M059J (cell line): Measurements from ENCODE around the gene IRF4. TPM values are rescaled to one million over a fixed set of nuclear protein-coding genes. Genes with fewer than 3 reads are reported as not detected.

Experiments
- DNase-seq: peaks from one replicate; pipeline ENCODE4 v3.0.0-alpha.2; 2012; ENCODE audit warnings: low read depth
- total RNA-seq: library from RNA; depleted of rRNA; stranded (reverse); fragments of >200 nt; shearing (Covaris generic); gene quantifications from 2 replicates; pipeline ENCODE4 v1.2.3, GENCODE V29; 2014

Gene IRF4
- total RNA-seq, 1 experiment from 2014 or later: 0.02 TPM

DNA sequence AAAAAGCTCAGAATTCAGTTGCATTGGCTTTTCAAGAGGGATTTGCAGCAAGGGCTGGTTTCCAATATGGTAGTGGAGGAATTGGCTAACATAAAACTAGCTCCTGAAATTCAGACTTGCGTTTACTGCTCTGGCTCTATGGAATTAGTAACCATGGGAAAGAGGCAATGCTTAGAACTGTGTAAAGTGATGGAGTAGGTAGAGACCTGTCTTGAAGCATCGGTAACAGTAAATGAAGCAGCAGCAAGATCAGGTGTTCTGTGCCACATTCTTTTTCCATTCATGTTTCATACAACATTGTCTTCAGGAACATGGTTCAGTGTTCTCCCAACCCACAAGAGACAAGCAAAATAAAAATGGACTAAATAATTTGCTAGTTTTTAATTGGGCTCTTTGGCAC is 6.5 kb downstream of the IRF4 start:
- DNase-seq: no peak

DNA sequence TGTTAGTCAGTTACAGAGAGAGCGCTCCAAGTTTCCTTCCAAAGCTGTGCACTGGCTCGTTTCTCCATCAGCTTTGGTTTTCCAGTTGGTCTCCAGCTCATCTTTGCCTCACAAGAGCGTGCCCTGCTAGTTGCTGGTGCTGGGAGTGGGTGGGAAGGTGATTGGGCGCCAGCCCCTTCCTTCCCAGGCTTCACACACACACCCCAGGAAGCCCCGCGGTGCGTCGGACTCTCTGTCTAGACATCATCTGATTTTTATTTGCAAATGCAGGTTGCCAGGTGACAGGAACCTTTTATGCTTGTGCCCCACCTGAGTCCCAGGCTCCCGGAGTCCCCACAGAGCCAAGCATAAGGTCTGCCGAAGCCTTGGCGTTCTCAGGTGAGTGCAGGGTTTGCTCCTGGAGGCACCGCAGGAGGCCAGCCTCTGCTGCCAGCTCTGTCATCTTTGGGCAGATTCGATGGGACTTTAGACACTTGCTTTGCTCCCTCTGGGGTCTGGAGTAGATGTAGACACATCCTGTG is 7.1 kb downstream of the IRF4 start:
- DNase-seq: no peak

GRCh38 chr6:399785-400534 is 8.4 kb downstream of the IRF4 start:
- no peak for DNase-seq

DNA sequence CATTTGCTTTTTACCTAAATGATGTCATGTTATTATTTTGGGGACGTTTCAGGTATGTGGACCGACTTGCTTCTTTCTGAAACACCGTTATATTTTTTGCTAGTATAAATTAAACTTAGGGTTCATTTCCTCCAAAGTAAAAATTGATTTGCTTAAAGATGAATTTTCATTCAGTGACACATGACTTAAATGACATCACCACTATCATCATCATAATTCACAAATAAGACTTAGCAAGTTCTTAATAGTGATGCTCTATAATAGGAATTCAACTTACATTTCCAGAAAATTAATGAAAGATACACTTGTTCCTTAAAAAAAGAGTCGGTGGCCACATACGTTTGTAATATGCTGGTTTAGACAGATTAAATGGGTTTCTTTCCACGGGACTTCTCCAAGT is 9.3 kb downstream of the IRF4 start:
- no peak for DNase-seq

DNA sequence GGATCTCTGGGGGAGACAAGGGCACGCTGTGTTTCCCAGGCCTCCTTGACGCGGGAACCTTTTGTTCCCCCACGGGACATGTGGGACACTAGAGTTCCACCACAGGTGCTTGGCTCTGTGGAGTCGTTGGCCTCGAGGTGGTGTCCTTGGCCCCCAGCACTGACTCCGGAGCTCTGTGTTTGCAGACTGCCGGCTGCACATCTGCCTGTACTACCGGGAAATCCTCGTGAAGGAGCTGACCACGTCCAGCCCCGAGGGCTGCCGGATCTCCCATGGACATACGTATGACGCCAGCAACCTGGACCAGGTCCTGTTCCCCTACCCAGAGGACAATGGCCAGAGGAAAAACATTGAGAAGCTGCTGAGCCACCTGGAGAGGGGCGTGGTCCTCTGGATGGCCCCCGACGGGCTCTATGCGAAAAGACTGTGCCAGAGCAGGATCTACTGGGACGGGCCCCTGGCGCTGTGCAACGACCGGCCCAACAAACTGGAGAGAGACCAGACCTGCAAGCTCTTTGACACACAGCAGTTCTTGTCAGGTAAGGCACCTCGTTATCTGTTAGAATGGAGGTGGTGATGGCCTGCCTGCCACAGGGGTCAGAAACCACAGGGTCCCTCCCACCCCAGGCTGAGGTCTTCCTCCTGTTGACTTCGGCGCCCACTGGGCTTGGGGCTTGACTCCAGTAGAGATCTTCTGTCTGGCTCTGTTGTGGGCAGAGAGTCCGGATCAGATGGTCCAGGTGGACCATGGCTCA is 9.9 kb downstream of the IRF4 start:
- DNase-seq: no peak

- no peak for DNase-seq
These were observed 10.6 kb downstream of the IRF4 start for GRCh38 chr6:401994-402640.

DNA sequence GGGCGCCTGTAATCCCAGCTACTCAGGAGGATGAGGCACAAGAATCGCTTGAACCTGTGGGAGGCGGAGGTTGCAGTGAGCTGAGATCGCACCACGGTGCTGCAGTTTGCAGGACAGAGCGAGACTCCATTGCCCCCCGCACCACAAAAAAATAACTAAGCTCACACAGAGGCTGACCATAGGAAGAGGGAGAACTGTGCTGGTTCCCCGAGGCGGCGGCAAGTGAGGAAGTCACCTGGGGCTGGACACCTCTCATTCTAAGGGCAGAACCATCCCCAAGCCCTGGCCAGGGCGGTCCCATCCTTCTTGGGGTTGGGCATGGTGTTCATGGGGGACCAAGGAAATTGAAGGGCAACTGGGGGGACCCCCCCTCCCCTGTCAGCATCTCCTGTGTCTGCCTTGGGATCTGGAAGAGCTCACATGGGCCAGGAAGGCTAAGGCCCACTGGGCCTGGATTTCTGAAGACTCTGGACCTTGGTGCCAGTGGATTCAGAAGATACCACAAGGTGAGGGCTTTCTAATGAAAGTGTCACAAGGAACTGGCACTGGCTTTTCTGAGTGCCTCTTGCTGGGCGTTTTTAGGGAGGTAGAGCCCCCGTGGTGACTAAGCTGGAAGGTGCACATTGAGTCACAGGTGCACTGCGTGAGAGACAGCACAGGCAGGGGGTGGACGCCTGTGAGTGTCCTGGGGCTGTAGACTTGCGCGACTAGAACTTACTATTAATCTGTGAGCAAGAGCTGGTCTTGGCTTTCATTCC is 11.5 kb downstream of the IRF4 start:
- no peak for DNase-seq

- DNase-seq: no peak
These were observed 12.4 kb downstream of the IRF4 start for GRCh38 chr6:403659-404655.

DNA sequence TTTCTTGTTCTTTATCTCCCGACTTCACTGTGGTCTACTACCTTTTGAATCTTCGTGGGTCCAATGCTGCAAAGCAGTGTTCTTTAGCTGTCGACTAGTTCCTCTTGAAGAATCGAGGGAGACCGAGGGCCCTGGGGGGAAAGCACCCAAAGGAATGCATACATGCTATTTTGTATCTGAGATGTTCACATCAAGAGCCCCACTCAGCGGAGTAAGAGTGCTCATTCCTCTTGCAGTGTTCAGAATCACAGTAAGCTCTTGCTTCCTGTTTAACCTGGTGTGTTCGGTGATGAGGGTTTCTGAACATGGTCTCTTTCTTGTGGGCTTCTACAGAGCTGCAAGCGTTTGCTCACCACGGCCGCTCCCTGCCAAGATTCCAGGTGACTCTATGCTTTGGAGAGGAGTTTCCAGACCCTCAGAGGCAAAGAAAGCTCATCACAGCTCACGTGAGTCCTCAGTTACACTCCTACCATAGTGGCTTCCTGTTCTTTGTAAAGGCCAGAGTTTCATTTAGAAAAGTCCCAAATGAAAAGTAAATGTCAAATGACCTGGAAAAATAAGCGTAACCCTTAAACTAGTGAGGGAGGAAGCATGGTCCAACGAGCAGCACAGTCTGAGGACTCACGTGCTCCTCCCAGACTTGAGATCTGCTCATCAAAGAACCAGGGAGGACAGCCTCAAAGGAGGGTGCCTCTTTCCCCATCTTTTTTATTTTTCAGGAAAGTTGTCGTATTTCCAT is 13.3 kb downstream of the IRF4 start:
- DNase-seq: no peak

DNA sequence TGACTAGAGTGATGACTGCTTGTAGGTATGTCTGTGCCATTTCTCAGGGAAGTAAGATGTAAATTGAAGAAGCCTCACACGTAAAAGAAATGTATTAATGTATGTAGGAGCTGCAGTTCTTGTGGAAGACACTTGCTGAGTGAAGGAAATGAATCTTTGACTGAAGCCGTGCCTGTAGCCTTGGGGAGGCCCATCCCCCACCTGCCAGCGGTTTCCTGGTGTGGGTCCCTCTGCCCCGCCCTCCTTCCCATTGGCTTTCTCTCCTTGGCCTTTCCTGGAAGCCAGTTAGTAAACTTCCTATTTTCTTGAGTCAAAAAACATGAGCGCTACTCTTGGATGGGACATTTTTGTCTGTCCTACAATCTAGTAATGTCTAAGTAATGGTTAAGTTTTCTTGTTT is 16.6 kb downstream of the IRF4 start:
- no peak for DNase-seq

GRCh38 chr6:408599-409102 is 17.1 kb downstream of the IRF4 start:
- DNase-seq: peak; percentile 64

DNA sequence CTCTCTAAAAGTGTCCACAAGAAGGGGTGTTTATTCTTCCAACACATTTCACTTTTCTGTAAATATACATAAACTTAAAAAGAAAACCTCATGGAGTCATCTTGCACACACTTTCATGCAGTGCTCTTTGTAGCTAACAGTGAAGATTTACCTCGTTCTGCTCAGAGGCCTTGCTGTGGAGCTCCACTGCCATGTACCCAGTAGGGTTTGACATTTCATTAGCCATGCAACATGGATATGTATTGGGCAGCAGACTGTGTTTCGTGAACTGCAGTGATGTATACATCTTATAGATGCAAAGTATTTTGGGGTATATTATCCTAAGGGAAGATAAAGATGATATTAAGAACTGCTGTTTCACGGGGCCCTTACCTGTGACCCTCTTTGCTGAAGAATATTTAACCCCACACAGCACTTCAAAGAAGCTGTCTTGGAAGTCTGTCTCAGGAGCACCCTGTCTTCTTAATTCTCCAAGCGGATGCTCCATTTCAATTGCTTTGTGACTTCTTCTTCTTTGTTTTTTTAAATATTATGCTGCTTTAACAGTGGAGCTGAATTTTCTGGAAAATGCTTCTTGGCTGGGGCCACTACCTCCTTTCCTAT is 17.9 kb downstream of the IRF4 start:
- no peak for DNase-seq

DNA sequence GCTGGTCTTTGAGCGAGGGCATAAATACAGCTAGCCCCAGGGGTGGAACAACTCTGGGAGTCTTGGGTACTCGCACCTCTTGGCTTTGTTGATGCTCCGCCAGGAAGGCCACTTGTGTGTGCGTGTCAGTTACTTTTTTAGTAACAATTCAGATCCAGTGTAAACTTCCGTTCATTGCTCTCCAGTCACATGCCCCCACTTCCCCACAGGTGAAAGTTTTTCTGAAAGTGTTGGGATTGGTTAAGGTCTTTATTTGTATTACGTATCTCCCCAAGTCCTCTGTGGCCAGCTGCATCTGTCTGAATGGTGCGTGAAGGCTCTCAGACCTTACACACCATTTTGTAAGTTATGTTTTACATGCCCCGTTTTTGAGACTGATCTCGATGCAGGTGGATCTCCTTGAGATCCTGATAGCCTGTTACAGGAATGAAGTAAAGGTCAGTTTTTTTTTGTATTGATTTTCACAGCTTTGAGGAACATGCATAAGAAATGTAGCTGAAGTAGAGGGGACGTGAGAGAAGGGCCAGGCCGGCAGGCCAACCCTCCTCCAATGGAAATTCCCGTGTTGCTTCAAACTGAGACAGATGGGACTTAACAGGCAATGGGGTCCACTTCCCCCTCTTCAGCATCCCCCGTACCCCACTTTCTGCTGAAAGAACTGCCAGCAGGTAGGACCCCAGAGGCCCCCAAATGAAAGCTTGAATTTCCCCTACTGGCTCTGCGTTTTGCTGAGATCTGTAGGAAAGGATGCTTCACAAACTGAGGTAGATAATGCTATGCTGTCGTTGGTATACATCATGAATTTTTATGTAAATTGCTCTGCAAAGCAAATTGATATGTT is 19.2 kb downstream of the IRF4 start:
- DNase-seq: no peak

- DNase-seq: no peak
These were observed 20.0 kb downstream of the IRF4 start for GRCh38 chr6:411402-412145.

DNA sequence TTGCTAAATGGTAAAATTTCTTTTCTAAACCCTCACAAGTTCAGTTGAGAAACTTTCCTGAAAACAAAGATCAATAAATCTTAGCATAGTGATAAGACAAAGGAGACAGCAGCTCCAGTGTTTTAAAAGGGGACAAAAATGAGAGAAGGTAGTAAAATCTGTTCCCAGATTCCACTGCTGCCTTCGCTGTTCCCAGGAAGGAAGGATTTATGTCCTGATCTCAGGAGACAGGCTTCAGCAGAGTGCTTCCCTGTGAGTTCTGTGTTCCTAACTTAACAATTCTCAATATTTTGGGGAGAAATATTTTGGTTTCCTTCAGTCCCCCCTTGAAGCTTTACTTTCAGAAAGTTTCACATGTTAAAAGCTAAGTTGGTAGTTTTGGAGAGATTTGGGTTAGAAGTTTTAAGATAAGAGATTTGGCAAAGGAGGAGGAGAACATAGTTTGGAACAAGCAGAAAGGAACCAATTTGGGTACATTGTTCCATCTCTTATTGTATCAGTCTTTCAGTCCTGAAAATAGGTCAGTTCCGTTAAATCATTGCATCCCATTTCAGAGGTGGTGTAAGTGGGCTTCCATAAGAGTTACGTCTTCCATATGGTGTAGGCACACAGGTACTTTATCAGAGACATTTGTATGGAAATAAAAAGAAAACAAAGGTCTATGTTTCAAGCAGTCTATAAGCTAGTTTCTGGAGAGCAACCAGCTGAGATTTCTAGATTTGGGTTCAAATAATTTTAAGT is 20.8 kb downstream of the IRF4 start:
- DNase-seq: no peak

DNA sequence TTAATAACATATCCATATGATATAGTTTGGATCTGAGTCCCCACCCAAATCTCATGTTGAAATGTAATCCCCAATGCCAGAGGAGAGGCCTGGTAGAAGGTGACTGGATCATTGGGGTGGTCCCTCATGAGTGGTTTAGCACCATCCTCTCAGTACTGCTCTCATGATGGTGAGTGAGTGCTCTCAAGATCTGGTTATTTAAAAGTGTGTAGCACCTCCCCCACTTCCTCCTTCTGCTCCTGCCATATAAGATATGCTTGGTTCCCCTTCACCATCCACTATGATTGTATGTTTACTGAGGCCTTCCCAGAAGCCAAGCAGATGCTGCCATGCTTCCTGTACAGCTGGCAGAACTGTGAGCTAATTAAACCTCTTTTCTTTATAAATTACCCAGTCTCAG is 22.9 kb downstream of the IRF4 start:
- DNase-seq: no peak

GRCh38 chr6:415087-415486 is 23.5 kb downstream of the IRF4 start:
- DNase-seq: no peak
